Raji (cell line): ENCODE data around the gene UNKL.

ENCODE experiments used
- POLR2A ChIP-seq: IDR thresholded peaks from 2 replicates; pipeline ENCODE4 v1.6.1; 2011; ENCODE audit warnings: low read depth, low read length, control low read depth; ENCODE audit not compliant: insufficient read depth

Gene UNKL

GRCh38 chr16:1414532-1415260, at the start of gene UNKL:
TSS of gene UNKL (minus strand) at chr16:1414704. CDS start at chr16:1414691, 13 bp downstream.
- peak; percentile 50; the same call in 1 of the 2 replicates for TF ChIP-seq POLR2A

- no peak for TF ChIP-seq POLR2A
Measured at GRCh38 chr16:1461146-1461545, 46.6 kb upstream of the UNKL start.

- no peak for TF ChIP-seq POLR2A
Measured at GRCh38 chr16:1460602-1461138, 46.2 kb upstream of the UNKL start.

GRCh38 chr16:1459967-1460366, 45.5 kb upstream of the UNKL start:
- TF ChIP-seq POLR2A, result no peak

DNA sequence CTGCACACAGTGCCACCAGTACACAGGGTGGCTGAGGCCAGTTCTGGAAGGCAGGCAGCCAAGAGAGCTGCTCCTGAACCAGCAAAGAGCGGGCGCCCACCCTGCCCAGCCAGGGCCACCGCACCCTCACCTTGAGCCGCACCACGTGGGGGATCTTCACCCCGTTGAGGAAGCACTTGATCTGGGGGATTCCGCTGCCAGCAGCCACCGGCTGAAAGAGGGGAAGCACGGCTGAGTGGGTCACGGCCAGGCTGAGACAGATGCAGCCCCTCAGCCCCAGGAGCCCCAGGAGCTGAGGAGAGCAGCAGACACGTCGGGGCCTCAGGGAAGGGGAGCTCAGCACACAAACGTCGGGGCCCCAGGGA, 44.5 kb upstream of the UNKL start:
- no peak for TF ChIP-seq POLR2A

DNA sequence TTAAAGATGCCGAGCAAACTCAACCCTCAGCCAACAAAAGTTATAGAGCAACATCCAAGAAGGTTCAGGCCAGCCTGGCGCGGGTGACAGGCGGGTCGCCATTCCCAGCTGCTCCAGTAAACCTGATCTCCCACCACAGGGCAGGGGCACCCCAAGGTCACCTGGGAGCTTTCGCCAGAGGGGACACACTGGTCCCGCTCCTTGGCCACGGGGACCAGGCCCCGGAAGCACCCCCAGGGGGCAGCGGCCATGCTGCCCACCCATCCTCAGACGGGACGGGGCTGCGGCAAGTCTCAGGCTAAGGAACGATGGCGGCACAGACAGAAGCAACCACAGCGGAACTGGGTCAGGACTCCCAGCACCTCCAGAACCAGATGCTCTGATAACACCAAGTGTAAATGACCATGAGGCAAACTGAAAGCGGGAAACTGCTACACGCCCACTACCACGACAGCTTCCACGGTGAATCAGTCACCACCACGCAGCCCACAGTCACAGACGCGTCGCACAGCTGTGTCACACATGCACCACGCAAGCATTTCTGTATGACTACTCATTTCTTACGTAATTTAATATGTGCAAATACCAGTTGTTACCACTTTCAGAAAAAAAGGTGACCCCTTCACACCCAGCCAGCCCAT, 44.0 kb upstream of the UNKL start:
- TF ChIP-seq POLR2A, result no peak

DNA sequence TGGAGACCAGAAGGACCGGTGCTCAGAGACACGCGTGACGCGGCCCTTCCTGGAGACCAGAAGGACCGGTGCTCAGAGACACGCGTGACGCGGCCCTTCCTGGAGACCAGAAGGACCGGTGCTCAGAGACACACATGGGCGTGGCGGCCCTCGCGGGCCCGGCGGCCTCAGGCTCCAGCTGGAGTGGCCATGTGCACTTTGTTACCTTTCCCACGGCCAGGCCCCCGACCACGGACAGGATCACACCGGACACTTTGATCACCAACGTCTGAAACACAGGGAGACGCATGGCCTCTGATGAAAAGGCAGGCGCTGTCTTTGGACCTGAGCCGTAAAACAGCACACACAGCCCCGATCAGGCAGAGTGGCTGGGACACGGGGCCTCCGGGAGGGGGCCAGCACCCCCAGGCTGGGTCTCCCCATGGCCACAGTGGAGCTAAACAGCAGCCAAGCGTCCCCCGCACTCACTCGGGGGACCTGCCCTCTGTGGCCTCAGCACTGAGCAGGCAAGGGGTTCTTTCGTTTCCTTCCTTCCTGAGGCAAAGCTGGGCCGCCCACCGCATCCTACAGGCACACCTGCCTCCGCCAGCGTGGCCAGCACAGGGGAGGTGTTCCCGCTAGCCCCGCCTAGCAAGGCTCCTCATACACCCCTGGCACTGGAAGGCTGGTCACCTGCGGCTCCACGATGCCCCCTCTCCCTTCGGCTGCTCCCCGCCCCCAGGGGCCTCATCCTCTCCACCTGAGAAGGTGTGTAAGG, 43.2 kb upstream of the UNKL start:
- TF ChIP-seq POLR2A, result no peak

DNA sequence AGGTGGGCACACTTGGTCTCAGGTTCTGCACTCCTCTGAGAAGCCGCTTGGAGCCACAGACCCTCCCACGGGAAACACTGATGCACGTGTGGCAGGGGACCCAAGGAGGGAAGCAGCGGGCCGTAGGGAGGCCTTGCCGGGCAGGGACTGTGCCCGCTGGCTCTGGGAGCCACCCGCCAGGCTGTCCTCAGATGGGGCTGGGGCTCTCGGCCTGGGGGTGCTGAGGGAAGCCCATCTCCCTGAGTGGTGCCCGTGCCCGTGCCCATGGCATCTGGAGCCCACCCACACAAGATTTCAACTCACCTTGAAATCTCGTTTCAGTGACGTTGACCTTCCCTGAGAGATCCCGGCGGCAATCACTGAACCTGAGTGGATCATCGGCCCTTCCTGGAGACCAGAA, 42.4 kb upstream of the UNKL start:
- no peak for TF ChIP-seq POLR2A

GRCh38 chr16:1455190-1456171, 41.0 kb upstream of the UNKL start:
- TF ChIP-seq POLR2A, result no peak

- TF ChIP-seq POLR2A, result no peak
Measured at GRCh38 chr16:1454561-1454960, 40.1 kb upstream of the UNKL start.

GRCh38 chr16:1453316-1453715, 38.8 kb upstream of the UNKL start:
- no peak for TF ChIP-seq POLR2A

DNA sequence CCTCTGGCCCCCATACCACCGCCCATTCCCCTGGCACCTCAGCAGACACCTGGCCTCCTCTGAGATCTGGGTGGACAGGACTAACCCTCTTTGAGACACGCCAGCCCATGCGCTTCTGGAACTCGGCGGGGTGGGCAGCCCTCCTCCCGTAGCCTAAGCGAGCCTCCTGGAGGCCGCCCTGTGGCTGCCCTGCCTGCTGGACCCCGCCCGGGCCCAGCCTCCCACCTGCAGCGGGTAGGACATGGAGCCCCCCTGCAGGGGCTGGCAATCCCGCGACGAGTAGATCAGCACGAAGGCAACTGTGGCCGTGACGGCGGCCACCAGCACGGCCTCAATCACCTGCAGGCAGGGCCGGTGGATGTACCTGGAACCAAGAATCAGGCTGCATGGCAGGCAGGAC, 38.0 kb upstream of the UNKL start:
- TF ChIP-seq POLR2A, result no peak

DNA sequence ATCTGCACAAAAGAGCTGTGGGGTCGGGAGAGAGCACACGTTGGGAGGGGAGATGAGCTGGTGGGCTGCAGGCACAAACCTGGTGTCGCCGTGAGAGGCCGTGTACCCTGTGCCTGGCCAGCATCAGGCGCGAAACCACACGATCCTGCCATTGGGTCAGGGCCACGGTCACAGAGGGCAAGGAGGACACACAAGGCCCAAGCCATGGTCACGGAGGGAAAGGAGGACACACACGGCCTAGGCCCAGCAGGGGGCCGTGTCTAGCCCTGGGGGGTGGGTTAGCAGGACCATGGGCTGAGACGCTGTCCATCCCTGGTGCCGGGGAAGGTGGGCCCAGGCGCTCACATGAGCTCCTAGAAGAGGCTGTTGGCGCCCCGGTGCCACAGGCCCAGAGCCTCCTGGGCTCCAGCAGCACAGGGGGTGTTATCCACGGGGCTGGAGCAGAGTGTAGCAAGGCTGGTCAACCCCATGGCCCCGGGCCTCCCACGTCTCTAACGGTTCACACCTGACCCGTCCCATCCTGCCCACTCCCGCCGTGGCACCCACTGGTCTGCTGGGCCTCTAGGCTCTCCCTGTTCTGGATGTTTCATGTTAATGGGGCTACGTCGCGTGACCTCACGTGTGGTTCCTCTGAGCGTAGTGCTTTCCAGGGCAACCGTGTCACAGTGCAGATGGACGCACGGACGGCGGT, 37.3 kb upstream of the UNKL start:
- no peak for TF ChIP-seq POLR2A

- no peak for TF ChIP-seq POLR2A
Measured at GRCh38 chr16:1450841-1451240, 36.3 kb upstream of the UNKL start.
